HEK293T (cell line): ENCODE measurements around the gene CCDC40.

ENCODE experiments used
- ARNT ChIP-seq: fragments of 450-650 bp; IDR thresholded peaks from 2 replicates; pipeline ENCODE4 v1.6.1; 2017; ENCODE audit warnings: mild to moderate bottlenecking
- BHLHE40 ChIP-seq: fragments of 450-650 bp; IDR thresholded peaks from 2 replicates; pipeline ENCODE4 v1.6.1; 2016; ENCODE audit warnings: mild to moderate bottlenecking, moderate library complexity, borderline replicate concordance
- ELF4 ChIP-seq: fragments of 450-650 bp; IDR thresholded peaks from 2 replicates; pipeline ENCODE4 v1.6.1; 2017; ENCODE audit warnings: antibody characterized with exemption
- FOXA1 ChIP-seq: fragments of 450-650 bp; IDR thresholded peaks from 2 replicates; pipeline ENCODE4 v1.6.1; 2016; ENCODE audit warnings: mild to moderate bottlenecking
- FOXK2 ChIP-seq: fragments of 450-650 bp; IDR thresholded peaks from 2 replicates; pipeline ENCODE4 v1.6.1; 2016; ENCODE audit warnings: mild to moderate bottlenecking
- FOXM1 ChIP-seq: fragments of 450-650 bp; IDR thresholded peaks from 2 replicates; pipeline ENCODE4 v1.6.1; 2017; ENCODE audit warnings: mild to moderate bottlenecking, borderline replicate concordance
- HDGF ChIP-seq: fragments of 450-650 bp; IDR thresholded peaks from 2 replicates; pipeline ENCODE4 v1.6.1; 2017; ENCODE audit warnings: antibody characterized with exemption, borderline replicate concordance
- LEF1 ChIP-seq: fragments of 450-650 bp; IDR thresholded peaks from 2 replicates; pipeline ENCODE4 v1.6.1; 2017; ENCODE audit warnings: mild to moderate bottlenecking, borderline replicate concordance
- NFRKB ChIP-seq: fragments of 450-650 bp; IDR thresholded peaks from 2 replicates; pipeline ENCODE4 v1.6.1; 2016; ENCODE audit warnings: mild to moderate bottlenecking, moderate library complexity
- PKNOX1 ChIP-seq: fragments of 450-650 bp; IDR thresholded peaks from 2 replicates; pipeline ENCODE4 v1.6.1; 2016
- SP1 ChIP-seq: fragments of 450-650 bp; IDR thresholded peaks from 2 replicates; pipeline ENCODE4 v1.6.1; 2017
- SUZ12 ChIP-seq: fragments of 450-650 bp; IDR thresholded peaks from 2 replicates; pipeline ENCODE4 v1.6.1; 2016; ENCODE audit warnings: mild to moderate bottlenecking
- TARDBP ChIP-seq: fragments of 450-650 bp; IDR thresholded peaks from 2 replicates; pipeline ENCODE4 v1.6.1; 2016

GRCh38 chr17:79991140-79991923, 45.1 kb upstream of the CCDC40 start:
- TF ChIP-seq NFRKB, result no peak
- no peak for TF ChIP-seq SP1
- TF ChIP-seq ARNT, result no peak
- TF ChIP-seq SUZ12, result no peak
- TF ChIP-seq BHLHE40, result no peak
- TF ChIP-seq ELF4, result no peak
- no peak for TF ChIP-seq FOXA1
- no peak for TF ChIP-seq FOXM1
- no peak for TF ChIP-seq FOXK2
- no peak for TF ChIP-seq HDGF
- no peak for TF ChIP-seq TARDBP
- no peak for TF ChIP-seq LEF1
- no peak for TF ChIP-seq PKNOX1
